GM19455 (cell line): ENCODE data around the gene PLEKHA8.

Source experiments
- ATAC-seq: cut with Tn5 transposase; IDR thresholded peaks from one replicate; pipeline ENCODE4 v1.9.1; 2021; ENCODE audit not compliant: unreplicated experiment

Gene PLEKHA8

DNA sequence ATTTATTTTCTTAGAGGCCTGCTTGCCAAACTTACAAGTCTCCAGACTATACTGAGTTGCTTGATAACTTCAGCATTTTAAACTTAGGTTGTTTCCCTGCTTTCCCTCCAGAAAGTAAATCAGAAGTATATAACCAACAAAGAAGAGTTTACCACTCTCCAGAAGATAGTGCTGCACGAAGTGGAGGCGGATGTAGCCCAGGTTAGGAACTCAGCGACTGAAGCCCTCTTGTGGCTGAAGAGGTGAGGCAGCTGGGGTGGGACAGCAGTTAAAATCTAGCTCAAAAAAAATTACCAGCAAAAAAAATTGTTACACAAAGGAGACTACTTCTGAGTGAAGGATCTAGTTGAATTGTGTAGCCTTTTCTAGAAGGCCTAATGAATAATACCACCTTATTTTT is 33.6 kb downstream of the PLEKHA8 start:
- peak; percentile 64 for ATAC-seq

GRCh38 chr7:30062587-30062986 is 34.4 kb downstream of the PLEKHA8 start:
- ATAC-seq = peak; percentile 62

DNA sequence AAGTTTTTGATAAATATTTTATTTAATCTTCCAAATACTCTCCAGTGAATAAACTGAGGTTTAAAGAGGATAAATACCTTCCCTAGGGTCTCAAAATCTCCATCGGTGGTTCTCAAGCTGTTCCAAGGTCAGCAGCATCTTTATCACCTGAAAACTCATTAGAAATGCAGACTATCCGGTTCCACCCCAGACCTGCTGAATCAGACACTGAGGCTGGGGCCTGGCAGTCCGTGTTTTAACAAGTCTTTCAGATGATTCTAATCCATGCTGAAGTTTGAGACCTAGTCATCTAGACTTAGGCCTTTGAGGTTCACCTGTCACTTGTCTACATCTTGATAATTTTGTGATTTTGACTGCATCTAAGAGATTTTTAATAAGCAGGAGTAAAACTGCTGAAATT is 37.5 kb downstream of the PLEKHA8 start:
- ATAC-seq = no peak

DNA sequence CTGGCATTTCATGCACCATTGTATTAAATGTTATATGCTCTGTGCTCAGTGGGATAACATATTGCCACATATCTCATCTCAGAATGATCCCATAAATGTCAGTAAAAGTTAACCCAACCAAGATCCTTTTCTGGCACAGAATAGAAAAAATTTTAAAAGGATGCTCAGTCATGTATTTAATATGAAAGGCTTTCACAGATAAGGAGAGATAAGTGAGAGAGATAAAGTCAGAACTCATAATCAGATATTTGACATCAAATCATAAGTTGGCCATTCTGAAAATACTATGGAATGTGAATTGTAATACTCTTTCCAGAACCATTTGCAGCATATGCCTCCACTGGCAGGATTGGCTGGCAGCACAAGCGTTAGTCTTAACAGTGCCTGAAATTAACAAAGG is 38.5 kb downstream of the PLEKHA8 start:
- no peak for ATAC-seq

- no peak for ATAC-seq
Observed at GRCh38 chr7:30068117-30068516, 39.9 kb downstream of the PLEKHA8 start.

- ATAC-seq = no peak
Observed at GRCh38 chr7:30069096-30069867, 41.1 kb downstream of the PLEKHA8 start.

DNA sequence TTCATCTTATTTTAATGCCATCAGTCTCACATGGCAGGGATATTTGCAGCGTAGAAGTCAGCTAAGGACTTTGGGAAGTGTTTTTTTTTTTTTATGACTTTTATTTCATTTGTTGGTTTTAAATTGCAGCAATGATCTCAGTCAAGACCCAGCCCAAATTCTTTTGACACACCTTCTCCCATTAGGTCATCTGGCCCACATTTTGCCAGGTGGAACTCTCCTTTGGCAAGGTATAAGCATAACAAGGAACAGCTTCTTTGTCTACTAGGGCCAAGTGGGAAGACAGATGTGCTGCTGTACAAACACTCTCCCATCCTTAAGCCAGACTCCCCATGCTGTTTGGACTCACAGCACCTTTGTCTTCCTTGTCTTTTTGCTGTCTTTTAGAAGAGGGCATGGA is 41.8 kb downstream of the PLEKHA8 start:
- ATAC-seq = no peak

- no peak for ATAC-seq
Observed at GRCh38 chr7:30072735-30073134, 44.5 kb downstream of the PLEKHA8 start.

- ATAC-seq = no peak
Observed at GRCh38 chr7:30074422-30075030, 46.3 kb downstream of the PLEKHA8 start.

DNA sequence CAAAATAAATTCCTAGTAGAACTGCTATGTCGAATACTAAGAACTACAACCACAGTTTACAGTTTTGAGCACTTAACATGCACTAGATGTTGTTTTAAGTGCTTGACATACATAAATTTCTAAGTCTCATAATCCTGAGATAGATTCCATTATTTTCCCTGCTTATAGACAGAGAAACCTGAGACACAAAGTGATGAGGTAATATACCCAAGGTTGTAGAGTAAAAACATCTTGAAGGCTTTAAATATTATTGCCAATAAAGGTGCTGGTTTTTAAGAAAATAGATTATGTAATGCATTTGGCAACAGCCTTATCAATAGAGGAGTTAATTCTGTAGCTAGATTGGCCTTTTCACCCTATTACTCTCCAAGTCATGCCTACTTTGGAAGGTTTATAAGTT is 48.2 kb downstream of the PLEKHA8 start:
- no peak for ATAC-seq

- ATAC-seq = no peak
Observed at GRCh38 chr7:30078280-30078679, 50.1 kb downstream of the PLEKHA8 start.

GRCh38 chr7:30079880-30080279 is 51.7 kb downstream of the PLEKHA8 start:
- ATAC-seq = no peak

DNA sequence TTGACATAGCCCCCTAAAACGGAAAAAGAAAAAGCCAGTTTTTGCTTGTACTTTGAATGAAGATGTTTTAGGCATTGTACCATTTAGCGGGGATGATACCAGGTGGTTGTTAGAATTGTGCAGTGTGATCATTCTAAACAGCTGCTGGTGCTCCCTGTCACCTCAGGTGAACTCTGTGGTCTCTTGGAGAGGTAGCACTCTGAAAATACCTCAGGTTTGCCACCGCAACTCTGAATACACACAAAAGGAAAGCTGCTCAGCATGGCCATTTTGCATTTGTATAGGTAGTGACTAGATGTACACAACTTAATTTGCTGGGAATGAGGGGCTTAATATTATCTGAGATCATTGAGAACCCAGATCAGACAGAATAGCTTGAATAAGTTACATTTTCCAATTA is 52.6 kb downstream of the PLEKHA8 start:
- ATAC-seq = no peak

GRCh38 chr7:30082686-30083085 is 54.5 kb downstream of the PLEKHA8 start:
- ATAC-seq = no peak

DNA sequence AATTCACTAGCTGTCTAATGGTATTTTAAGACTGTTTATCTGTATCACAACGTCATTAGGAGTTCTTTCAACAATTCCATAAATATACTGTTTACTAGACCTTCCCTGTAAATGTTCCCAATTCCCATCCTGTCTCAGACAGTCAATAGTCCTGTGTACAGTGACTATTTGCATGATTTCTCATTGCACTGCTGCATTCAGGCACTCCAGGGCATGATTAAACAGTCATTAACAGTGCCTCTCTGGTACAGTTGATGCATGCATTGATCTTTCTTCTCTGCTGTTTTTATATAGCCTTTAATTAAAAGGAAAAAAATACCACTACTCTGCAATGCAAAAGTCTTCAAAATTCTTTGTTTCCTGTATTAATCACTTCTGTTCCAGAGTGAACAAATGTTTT is 55.1 kb downstream of the PLEKHA8 start:
- ATAC-seq = no peak

GRCh38 chr7:30084212-30084611 is 56.0 kb downstream of the PLEKHA8 start:
- ATAC-seq = no peak

DNA sequence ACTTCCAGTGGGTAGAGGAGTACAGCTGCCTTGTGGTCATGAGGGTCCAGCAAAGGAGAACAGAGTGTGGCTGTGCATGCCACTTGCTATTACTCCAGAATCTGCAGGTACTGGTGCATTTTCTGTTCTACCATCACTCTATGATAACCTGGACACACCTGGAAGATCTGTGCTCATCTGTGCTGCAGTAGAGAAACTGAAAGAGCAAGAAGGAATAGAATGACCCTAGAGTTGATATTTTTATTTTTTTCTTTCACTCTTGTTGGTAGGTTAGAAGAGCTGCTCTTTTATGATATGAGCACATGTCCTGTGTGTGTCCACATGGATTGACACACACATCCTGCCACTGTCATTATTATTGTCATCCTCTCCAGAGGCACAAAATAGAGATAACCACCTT is 58.3 kb downstream of the PLEKHA8 start:
- no peak for ATAC-seq

GRCh38 chr7:30087371-30087770 is 59.2 kb downstream of the PLEKHA8 start:
- no peak for ATAC-seq

DNA sequence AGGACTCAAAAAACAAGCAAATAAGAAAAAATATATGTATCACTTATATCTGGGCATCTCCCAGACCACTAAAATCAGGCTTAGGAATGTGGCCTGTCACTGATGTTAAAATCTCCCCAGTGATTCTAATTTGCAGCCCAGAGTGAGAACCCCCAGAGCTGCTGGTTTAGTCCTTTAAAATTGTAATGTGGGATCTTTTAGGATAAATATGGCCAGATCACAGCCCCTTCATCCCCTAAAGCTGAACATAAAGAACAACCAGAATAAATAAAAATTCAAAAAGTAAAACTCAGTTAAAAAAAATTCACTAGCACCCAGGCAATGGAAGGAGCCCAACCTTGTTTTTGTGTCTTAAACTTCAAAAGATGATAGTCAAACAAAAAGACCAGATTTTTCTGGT is 60.1 kb downstream of the PLEKHA8 start:
- ATAC-seq = no peak

- ATAC-seq = no peak
Observed at GRCh38 chr7:30090111-30090510, 61.9 kb downstream of the PLEKHA8 start.

- no peak for ATAC-seq
Observed at GRCh38 chr7:30091491-30091912, 63.3 kb downstream of the PLEKHA8 start.

DNA sequence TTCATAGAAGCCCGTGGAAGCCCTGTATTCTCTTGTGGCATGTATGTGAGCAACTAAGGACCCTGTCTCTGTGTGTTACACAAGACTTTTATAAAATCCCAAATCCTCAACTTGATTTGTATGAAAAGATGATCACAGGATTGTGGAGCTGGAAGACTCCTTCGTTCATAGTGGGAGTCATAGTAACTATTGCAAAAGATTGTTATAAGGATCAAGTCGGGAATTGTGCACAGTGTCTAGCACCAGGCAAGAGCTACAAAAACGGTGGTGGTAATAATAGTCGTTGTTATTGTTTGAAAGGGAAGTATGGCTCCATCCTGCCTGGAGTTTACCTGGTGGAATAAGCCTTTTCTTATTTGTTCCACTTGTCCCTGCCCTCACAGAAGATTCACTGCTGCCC is 63.8 kb downstream of the PLEKHA8 start:
- ATAC-seq = no peak
